Activated T-cell treated with anti-CD3 and anti-CD28 coated beads, Interleukin-2, amount 50 U/mL, for 48 hours (primary cell): ENCODE data around the gene GAREM2.
"Not testable (repeated sequence)": the region's sequence is repeated elsewhere in the genome, so short reads cannot be mapped to it uniquely, and the experiment has no call there.

Source experiments
- DNase-seq, 2 experiments: peaks; one replicate each; pipeline ENCODE4 v3.0.0-alpha.2; 2020

The GAREM2 gene

GRCh38 chr2:26172871-26173775 is at the start of gene GAREM2:
TSS of gene GAREM2 (plus strand) at chr2:26173088. CDS start at chr2:26173221, 133 bp downstream.
- DNase-seq, result no peak

- no peak for DNase-seq
Observed at GRCh38 chr2:26123426-26123825, 49.5 kb upstream of the GAREM2 start.

- no peak for DNase-seq
Observed at GRCh38 chr2:26126074-26126473, 46.8 kb upstream of the GAREM2 start.

GRCh38 chr2:26128176-26128575 is 44.7 kb upstream of the GAREM2 start:
- no peak for DNase-seq

- DNase-seq, result no peak
Observed at GRCh38 chr2:26130763-26131162, 42.1 kb upstream of the GAREM2 start.

GRCh38 chr2:26136451-26136850 is 36.4 kb upstream of the GAREM2 start:
- DNase-seq, result no peak

- no peak for DNase-seq
Observed at GRCh38 chr2:26139269-26140183, 33.4 kb upstream of the GAREM2 start.

GRCh38 chr2:26141145-26141769 is 31.6 kb upstream of the GAREM2 start:
- DNase-seq, result no peak

- no peak for DNase-seq
Observed at GRCh38 chr2:26144031-26144430, 28.9 kb upstream of the GAREM2 start.

GRCh38 chr2:26144953-26145680 is 27.8 kb upstream of the GAREM2 start:
- DNase-seq, result peak; percentile 77 to 80

- DNase-seq, result no peak
Observed at GRCh38 chr2:26148501-26148900, 24.4 kb upstream of the GAREM2 start.

GRCh38 chr2:26150243-26150642 is 22.6 kb upstream of the GAREM2 start:
- DNase-seq, result no peak

GRCh38 chr2:26157580-26157979 is 15.3 kb upstream of the GAREM2 start:
- no peak for DNase-seq

GRCh38 chr2:26161926-26162325 is 11.0 kb upstream of the GAREM2 start:
- DNase-seq, result no peak

GRCh38 chr2:26162963-26163362 is 9.9 kb upstream of the GAREM2 start:
- DNase-seq, result no peak

- DNase-seq, result no peak
Observed at GRCh38 chr2:26164231-26164630, 8.7 kb upstream of the GAREM2 start.

- no peak for DNase-seq
Observed at GRCh38 chr2:26164641-26165211, 8.2 kb upstream of the GAREM2 start.

GRCh38 chr2:26165403-26165802 is 7.5 kb upstream of the GAREM2 start:
- DNase-seq, result no peak

GRCh38 chr2:26166541-26166940 is 6.3 kb upstream of the GAREM2 start:
- DNase-seq, result not testable (repeated sequence)

- no peak for DNase-seq
Observed at GRCh38 chr2:26168785-26169184, 4.1 kb upstream of the GAREM2 start.

- DNase-seq, result no peak
Observed at GRCh38 chr2:26169226-26169625, 3.7 kb upstream of the GAREM2 start.
